Choroid plexus epithelial cell (primary cell): Measurements from ENCODE around the gene RAD17.
"Not testable (repeated sequence)": the region's sequence is repeated elsewhere in the genome, so short reads cannot be mapped to it uniquely, and the experiment has no call there.

Experiments used
- DNase-seq: peaks from one replicate; pipeline ENCODE4 v3.0.0-alpha.2; 2010; ENCODE audit warnings: low read depth
- H3K4me3 ChIP-seq: 2 replicates; pipeline ENCODE4 v1.5.1; 2011; ENCODE audit warnings: low read depth, mild to moderate bottlenecking, control low read depth, low read length, moderate library complexity
- TF ChIP-seq, protein P1 (sequence below): conservative IDR thresholded peaks from 2 replicates; pipeline ENCODE4 v1.5.1; 2011; ENCODE audit warnings: low read depth, mild to moderate bottlenecking, control low read depth, inconsistent platforms, low read length, moderate library complexity

Gene RAD17

GRCh38 chr5:69431424-69432303 lies 62.0 kb downstream of the RAD17 start:
- TF ChIP-seq, protein P1, sequence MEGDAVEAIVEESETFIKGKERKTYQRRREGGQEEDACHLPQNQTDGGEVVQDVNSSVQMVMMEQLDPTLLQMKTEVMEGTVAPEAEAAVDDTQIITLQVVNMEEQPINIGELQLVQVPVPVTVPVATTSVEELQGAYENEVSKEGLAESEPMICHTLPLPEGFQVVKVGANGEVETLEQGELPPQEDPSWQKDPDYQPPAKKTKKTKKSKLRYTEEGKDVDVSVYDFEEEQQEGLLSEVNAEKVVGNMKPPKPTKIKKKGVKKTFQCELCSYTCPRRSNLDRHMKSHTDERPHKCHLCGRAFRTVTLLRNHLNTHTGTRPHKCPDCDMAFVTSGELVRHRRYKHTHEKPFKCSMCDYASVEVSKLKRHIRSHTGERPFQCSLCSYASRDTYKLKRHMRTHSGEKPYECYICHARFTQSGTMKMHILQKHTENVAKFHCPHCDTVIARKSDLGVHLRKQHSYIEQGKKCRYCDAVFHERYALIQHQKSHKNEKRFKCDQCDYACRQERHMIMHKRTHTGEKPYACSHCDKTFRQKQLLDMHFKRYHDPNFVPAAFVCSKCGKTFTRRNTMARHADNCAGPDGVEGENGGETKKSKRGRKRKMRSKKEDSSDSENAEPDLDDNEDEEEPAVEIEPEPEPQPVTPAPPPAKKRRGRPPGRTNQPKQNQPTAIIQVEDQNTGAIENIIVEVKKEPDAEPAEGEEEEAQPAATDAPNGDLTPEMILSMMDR, result no peak
- no peak for DNase-seq
- no peak overlapping the region for H3K4me3 ChIP-seq

DNA sequence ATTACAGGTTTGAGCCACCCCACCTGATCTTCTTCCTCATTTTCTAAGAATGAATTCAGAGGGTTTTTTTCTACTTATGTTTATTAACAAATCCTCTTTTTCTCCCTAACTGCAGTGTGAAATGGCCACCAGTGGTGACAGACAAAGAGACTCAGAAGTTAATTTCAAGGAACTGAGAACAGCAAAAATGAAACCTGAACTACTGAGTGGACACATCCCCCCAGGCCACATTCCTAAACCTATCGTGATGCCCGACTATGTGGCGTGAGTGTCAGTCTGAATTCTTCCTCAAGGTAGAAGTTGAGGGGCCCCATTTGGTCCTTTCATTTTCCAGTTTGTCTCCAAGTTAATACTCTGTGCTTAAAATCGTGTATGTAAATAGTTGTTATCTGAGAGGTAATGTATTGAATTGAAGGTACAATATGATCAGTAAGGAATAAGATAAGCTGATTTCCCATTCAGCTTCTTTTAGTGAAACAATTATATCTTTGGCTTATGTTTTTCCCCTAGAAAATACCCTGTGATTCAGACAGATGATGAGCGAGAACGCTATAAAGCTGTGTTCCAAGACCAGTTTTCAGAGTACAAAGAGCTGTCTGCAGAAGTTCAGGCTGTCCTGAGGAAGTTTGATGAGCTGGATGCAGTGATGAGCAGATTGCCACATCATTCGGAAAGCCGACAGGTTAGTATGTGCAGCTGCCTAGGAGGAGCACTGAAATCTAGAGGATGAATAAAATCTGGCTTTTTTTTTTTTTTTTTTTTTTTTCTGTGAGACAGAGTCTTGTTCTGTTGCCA lies 63.0 kb downstream of the RAD17 start:
- TF ChIP-seq, protein P1, result no peak
- DNase-seq, result no peak
- H3K4me3 ChIP-seq, result no peak overlapping the region

- DNase-seq, H3K4me3 ChIP-seq: not testable (repeated sequence)
Observed at GRCh38 chr5:69435276-69435884, 65.8 kb downstream of the RAD17 start.

- DNase-seq, result no peak
- no peak overlapping the region for H3K4me3 ChIP-seq
- TF ChIP-seq, protein P1, result no peak
Observed at GRCh38 chr5:69444127-69444754, 74.6 kb downstream of the RAD17 start.

- no peak overlapping the region for H3K4me3 ChIP-seq
- no peak for DNase-seq
- TF ChIP-seq, protein P1, result no peak
Observed at GRCh38 chr5:69449511-69449910, 79.9 kb downstream of the RAD17 start.

GRCh38 chr5:69450116-69450515 lies 80.5 kb downstream of the RAD17 start:
- no peak overlapping the region for H3K4me3 ChIP-seq
- peak; percentile 53 for DNase-seq
- TF ChIP-seq, protein P1, result no peak

- not testable (repeated sequence) for H3K4me3 ChIP-seq, DNase-seq
Observed at GRCh38 chr5:69450527-69450926, 80.9 kb downstream of the RAD17 start.
